Stimulated activated effector memory CD8-positive, alpha-beta T cell treated with anti-CD3 and anti-CD28 coated beads, Interleukin-12 subunit alpha, Interleukin-12 subunit beta, amount 100 ng/mL, for 72 hours (primary cell): ENCODE results near the gene SCAF4.

Source experiments
- ATAC-seq: fragments of 150-1000 bp; cut with Tn5 transposase; 2 replicates; pipeline ENCODE4 v1.10.0; 2021
- DNase-seq, 2 donors: peaks; one replicate each; pipeline ENCODE4 v3.0.0; 2021 to 2022; ENCODE audit warnings: low spot score in 2 of 2
- H3K27ac Mint-ChIP-seq: one replicate; pipeline ENCODE4 v1.8.0; 2022; ENCODE audit warnings: mild to moderate bottlenecking, mixed read lengths
- H3K36me3 Mint-ChIP-seq: one replicate; pipeline ENCODE4 v1.8.0; 2022; ENCODE audit warnings: mild to moderate bottlenecking, mixed read lengths
- H3K4me1 Mint-ChIP-seq: one replicate; pipeline ENCODE4 v1.8.0; 2022; ENCODE audit warnings: mixed read lengths
- H3K4me3 Mint-ChIP-seq: one replicate; pipeline ENCODE4 v1.8.0; 2022; ENCODE audit warnings: mild to moderate bottlenecking, mixed read lengths
- H3K9me3 Mint-ChIP-seq: one replicate; pipeline ENCODE4 v1.8.0; 2022; ENCODE audit warnings: mixed read lengths

Gene SCAF4

GRCh38 chr21:31729622-31730343 lies 2.1 kb downstream of the SCAF4 start:
- no peak overlapping the region for H3K4me3 Mint-ChIP-seq

GRCh38 chr21:31728952-31729351 lies 3.0 kb downstream of the SCAF4 start:
- DNase-seq (no peak), ATAC-seq (no peak)
- Mint-ChIP-seq H3K9me3 (no peaks in the 10 kb centered on the region), H3K4me3 (no peak overlapping the region), H3K36me3 (no peaks in the 10 kb centered on the region), H3K27ac (no peak overlapping the region), H3K4me1 (peaks cover 16% of the 10 kb centered on the region)

More at GRCh38 chr21:31729622-31730343, 2.1 kb downstream of the SCAF4 start:
- Mint-ChIP-seq H3K27ac (no peak overlapping the region), H3K9me3 (no peaks in the 10 kb centered on the region), H3K36me3 (no peaks in the 10 kb centered on the region), H3K4me1 (peaks cover 9% of the 10 kb centered on the region)
- ATAC-seq (no peak), DNase-seq (no peak)

- no peaks in the 10 kb centered on the region for H3K9me3 Mint-ChIP-seq
- no peak overlapping the region for H3K4me3 Mint-ChIP-seq
- peaks cover 21% of the 10 kb centered on the region for H3K4me1 Mint-ChIP-seq
- no peak for DNase-seq
- ATAC-seq: no peak
- H3K27ac Mint-ChIP-seq: no peak overlapping the region
- no peaks in the 10 kb centered on the region for H3K36me3 Mint-ChIP-seq
Observed at GRCh38 chr21:31728191-31728590, 3.7 kb downstream of the SCAF4 start.

- ATAC-seq: no peak
- Mint-ChIP-seq H3K4me3 (no peak overlapping the region), H3K36me3 (no peaks in the 10 kb centered on the region), H3K27ac (no peak overlapping the region), H3K4me1 (peaks cover 22% of the 10 kb centered on the region), H3K9me3 (no peaks in the 10 kb centered on the region)
- no peak for DNase-seq
Observed at GRCh38 chr21:31727181-31727580, 4.7 kb downstream of the SCAF4 start.

- ATAC-seq: no peak
- Mint-ChIP-seq H3K4me1 (peaks cover 30% of the 10 kb centered on the region), H3K36me3 (no peaks in the 10 kb centered on the region), H3K4me3 (no peak overlapping the region), H3K27ac (no peak overlapping the region), H3K9me3 (no peaks in the 10 kb centered on the region)
- DNase-seq: no peak
Observed at GRCh38 chr21:31726407-31726806, 5.5 kb downstream of the SCAF4 start.

GRCh38 chr21:31725202-31725839 lies 6.6 kb downstream of the SCAF4 start:
- no peaks in the 10 kb centered on the region for H3K9me3 Mint-ChIP-seq
- ATAC-seq: peak; percentile 97
- H3K27ac Mint-ChIP-seq: peak overlapping the region; percentile 35
- peaks cover 41% of the 10 kb centered on the region for H3K4me1 Mint-ChIP-seq
- H3K36me3 Mint-ChIP-seq: no peaks in the 10 kb centered on the region
- no peak for DNase-seq
- peak overlapping the region; percentile 35 for H3K4me3 Mint-ChIP-seq

- Mint-ChIP-seq H3K36me3 (no peaks in the 10 kb centered on the region), H3K9me3 (no peaks in the 10 kb centered on the region), H3K27ac (peak overlapping the region; percentile 35), H3K4me1 (peaks cover 48% of the 10 kb centered on the region), H3K4me3 (peak overlapping the region; percentile 35)
- no peak for DNase-seq
- peak; percentile 67 for ATAC-seq
Observed at GRCh38 chr21:31724552-31724951, 7.4 kb downstream of the SCAF4 start.

GRCh38 chr21:31721381-31721780 lies 10.5 kb downstream of the SCAF4 start:
- Mint-ChIP-seq H3K36me3 (no peaks in the 10 kb centered on the region), H3K4me3 (no peak overlapping the region), H3K27ac (peak overlapping the region; percentile 49), H3K9me3 (no peaks in the 10 kb centered on the region), H3K4me1 (peaks cover 59% of the 10 kb centered on the region)
- DNase-seq: no peak
- no peak for ATAC-seq

- DNase-seq (no peak), ATAC-seq (no peak)
- Mint-ChIP-seq H3K27ac (peak overlapping the region; percentile 49), H3K4me1 (peaks cover 59% of the 10 kb centered on the region), H3K36me3 (no peaks in the 10 kb centered on the region), H3K4me3 (no peak overlapping the region), H3K9me3 (no peaks in the 10 kb centered on the region)
Observed at GRCh38 chr21:31720739-31721138, 11.2 kb downstream of the SCAF4 start.

- peaks cover 58% of the 10 kb centered on the region for H3K4me1 Mint-ChIP-seq
- no peak for ATAC-seq
Observed at GRCh38 chr21:31720330-31720729, 11.6 kb downstream of the SCAF4 start.

GRCh38 chr21:31716106-31716505 lies 15.8 kb downstream of the SCAF4 start:
- Mint-ChIP-seq H3K4me3 (no peak overlapping the region), H3K4me1 (peaks cover 58% of the 10 kb centered on the region), H3K27ac (no peak overlapping the region), H3K9me3 (no peaks in the 10 kb centered on the region), H3K36me3 (no peaks in the 10 kb centered on the region)
- ATAC-seq: no peak
- no peak for DNase-seq

More at GRCh38 chr21:31720330-31720729, 11.6 kb downstream of the SCAF4 start:
- H3K27ac Mint-ChIP-seq: peak overlapping the region; percentile 49
- no peaks in the 10 kb centered on the region for H3K36me3 Mint-ChIP-seq
- H3K4me3 Mint-ChIP-seq: no peak overlapping the region
- no peak for DNase-seq
- no peaks in the 10 kb centered on the region for H3K9me3 Mint-ChIP-seq

GRCh38 chr21:31714741-31715365 lies 17.1 kb downstream of the SCAF4 start:
- Mint-ChIP-seq H3K36me3 (no peaks in the 10 kb centered on the region), H3K9me3 (no peaks in the 10 kb centered on the region), H3K4me1 (peaks cover 58% of the 10 kb centered on the region), H3K27ac (peak overlapping the region; percentile 89), H3K4me3 (peak overlapping the region; percentile 41)
- no peak for ATAC-seq
- DNase-seq: no peak

GRCh38 chr21:31713973-31714740 lies 17.8 kb downstream of the SCAF4 start:
- peak overlapping the region; percentile 41 for H3K4me3 Mint-ChIP-seq
- no peaks in the 10 kb centered on the region for H3K36me3 Mint-ChIP-seq
- H3K4me1 Mint-ChIP-seq: peaks cover 61% of the 10 kb centered on the region
- DNase-seq (no peak), ATAC-seq (peak; percentile 97)
- peak overlapping the region; percentile 89 for H3K27ac Mint-ChIP-seq
- no peaks in the 10 kb centered on the region for H3K9me3 Mint-ChIP-seq

- Mint-ChIP-seq H3K9me3 (no peaks in the 10 kb centered on the region), H3K27ac (no peak overlapping the region), H3K4me3 (no peak overlapping the region)
Observed at GRCh38 chr21:31713115-31713514, 18.8 kb downstream of the SCAF4 start.

GRCh38 chr21:31711745-31712285 lies 20.1 kb downstream of the SCAF4 start:
- no peak overlapping the region for H3K27ac Mint-ChIP-seq
- ATAC-seq (no peak), DNase-seq (no peak)
- H3K4me3 Mint-ChIP-seq: no peak overlapping the region
- H3K36me3 Mint-ChIP-seq: peaks cover 6% of the 10 kb centered on the region
- no peaks in the 10 kb centered on the region for H3K9me3 Mint-ChIP-seq
- H3K4me1 Mint-ChIP-seq: peaks cover 70% of the 10 kb centered on the region

More at GRCh38 chr21:31713115-31713514, 18.8 kb downstream of the SCAF4 start:
- H3K36me3 Mint-ChIP-seq: peaks cover under 1% of the 10 kb centered on the region
- ATAC-seq: no peak
- H3K4me1 Mint-ChIP-seq: peaks cover 63% of the 10 kb centered on the region
- DNase-seq: no peak
